ENCODE results near the gene GPR156.
"Not testable (repeated sequence)": the region's sequence is repeated elsewhere in the genome, so short reads cannot be mapped to it uniquely, and the experiment has no call there.

GPR156 gene

DNA sequence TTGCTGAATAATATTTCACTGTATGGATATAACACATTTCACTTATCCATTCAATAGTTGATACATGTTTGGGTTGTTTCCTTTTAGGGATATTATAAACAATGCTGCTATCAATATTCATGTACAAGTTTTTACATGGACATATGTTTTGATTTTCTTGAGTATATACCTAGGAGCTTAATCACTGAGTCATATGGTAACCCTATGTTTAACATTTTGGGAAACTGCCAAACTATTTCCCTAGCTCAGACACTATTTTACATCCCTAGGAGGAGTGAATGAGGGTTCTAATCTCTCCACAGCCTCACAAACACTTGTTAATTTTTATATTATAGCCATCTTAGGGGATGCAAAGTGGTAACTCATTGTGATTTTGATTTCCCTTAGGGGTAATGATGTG is 66.0 kb downstream of the GPR156 start:
- H3K27me3 ChIP-seq (ENCODE audit: control insufficient read depth, insufficient read depth, low read length), result no peaks in the 10 kb centered on the region
- H3K27ac ChIP-seq (ENCODE audit: low read depth, low read length), result no peak overlapping the region
- no peak overlapping the region for H3K9ac ChIP-seq (ENCODE audit: low read depth, low read length)
- H3K36me3 ChIP-seq (ENCODE audit: control insufficient read depth, insufficient read depth, low read length), result no peaks in the 10 kb centered on the region
- no peaks in the 10 kb centered on the region for H3K9me3 ChIP-seq (ENCODE audit: control insufficient read depth, insufficient read depth, low read length)
- H3K4me3 ChIP-seq (ENCODE audit: low read depth, low read length), result no peak overlapping the region
- peaks cover 2% of the 10 kb centered on the region for H3K4me1 ChIP-seq (ENCODE audit: control insufficient read depth, insufficient read depth, low read length)

DNA sequence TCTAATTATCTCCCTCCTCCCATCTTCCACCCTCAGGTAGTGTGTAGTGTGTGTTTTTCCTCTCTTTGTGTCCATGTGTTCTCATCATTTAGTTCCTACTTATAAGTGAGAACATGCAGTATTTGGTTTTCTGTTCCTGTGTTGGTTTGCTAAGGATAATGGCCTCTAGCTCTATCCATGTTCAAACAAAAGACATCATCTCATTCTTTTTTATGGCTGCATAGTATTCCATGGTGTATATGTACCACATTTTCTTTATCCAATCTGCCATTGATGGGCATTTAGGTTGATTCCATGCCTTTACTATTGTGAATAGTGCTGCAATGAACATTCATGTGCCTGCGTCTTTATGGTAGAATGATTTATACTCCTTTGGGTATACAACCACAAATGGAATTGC is 68.4 kb downstream of the GPR156 start:
- H3K4me1 ChIP-seq (ENCODE audit: control insufficient read depth, insufficient read depth, low read length); H3K9me3 ChIP-seq (ENCODE audit: control insufficient read depth, insufficient read depth, low read length); H3K9ac ChIP-seq (ENCODE audit: low read depth, low read length); H3K27ac ChIP-seq (ENCODE audit: low read depth, low read length); H3K27me3 ChIP-seq (ENCODE audit: control insufficient read depth, insufficient read depth, low read length); H3K4me3 ChIP-seq (ENCODE audit: low read depth, low read length); H3K36me3 ChIP-seq (ENCODE audit: control insufficient read depth, insufficient read depth, low read length): not testable (repeated sequence)

GRCh38 chr3:120214176-120214575 is 70.8 kb downstream of the GPR156 start:
- Histone ChIP-seq H3K27ac (ENCODE audit: low read depth, low read length) (no peak overlapping the region), H3K9me3 (ENCODE audit: control insufficient read depth, insufficient read depth, low read length) (no peaks in the 10 kb centered on the region), H3K4me1 (ENCODE audit: control insufficient read depth, insufficient read depth, low read length) (peaks cover 6% of the 10 kb centered on the region), H3K9ac (ENCODE audit: low read depth, low read length) (no peak overlapping the region), H3K27me3 (ENCODE audit: control insufficient read depth, insufficient read depth, low read length) (no peaks in the 10 kb centered on the region), H3K36me3 (ENCODE audit: control insufficient read depth, insufficient read depth, low read length) (no peaks in the 10 kb centered on the region), H3K4me3 (ENCODE audit: low read depth, low read length) (no peak overlapping the region)

- H3K4me3 ChIP-seq (ENCODE audit: low read depth, low read length), result no peak overlapping the region
- no peak overlapping the region for H3K27ac ChIP-seq (ENCODE audit: low read depth, low read length)
- no peak overlapping the region for H3K9ac ChIP-seq (ENCODE audit: low read depth, low read length)
- peaks cover 6% of the 10 kb centered on the region for H3K4me1 ChIP-seq (ENCODE audit: control insufficient read depth, insufficient read depth, low read length)
- H3K9me3 ChIP-seq (ENCODE audit: control insufficient read depth, insufficient read depth, low read length), result no peaks in the 10 kb centered on the region
- H3K27me3 ChIP-seq (ENCODE audit: control insufficient read depth, insufficient read depth, low read length), result no peaks in the 10 kb centered on the region
- no peaks in the 10 kb centered on the region for H3K36me3 ChIP-seq (ENCODE audit: control insufficient read depth, insufficient read depth, low read length)
Measured at GRCh38 chr3:120212505-120212904, 72.5 kb downstream of the GPR156 start.

GRCh38 chr3:120209425-120209824 is 75.6 kb downstream of the GPR156 start:
- H3K27ac ChIP-seq (ENCODE audit: low read depth, low read length), result no peak overlapping the region
- H3K36me3 ChIP-seq (ENCODE audit: control insufficient read depth, insufficient read depth, low read length), result no peaks in the 10 kb centered on the region
- peaks cover 6% of the 10 kb centered on the region for H3K4me1 ChIP-seq (ENCODE audit: control insufficient read depth, insufficient read depth, low read length)
- no peak overlapping the region for H3K4me3 ChIP-seq (ENCODE audit: low read depth, low read length)
- H3K9me3 ChIP-seq (ENCODE audit: control insufficient read depth, insufficient read depth, low read length), result no peaks in the 10 kb centered on the region
- no peak overlapping the region for H3K9ac ChIP-seq (ENCODE audit: low read depth, low read length)
- H3K27me3 ChIP-seq (ENCODE audit: control insufficient read depth, insufficient read depth, low read length), result no peaks in the 10 kb centered on the region

GRCh38 chr3:120204338-120204737 is 80.7 kb downstream of the GPR156 start:
- Histone ChIP-seq H3K27ac (ENCODE audit: low read depth, low read length) (no peak overlapping the region), H3K27me3 (ENCODE audit: control insufficient read depth, insufficient read depth, low read length) (no peaks in the 10 kb centered on the region), H3K9me3 (ENCODE audit: control insufficient read depth, insufficient read depth, low read length) (no peaks in the 10 kb centered on the region), H3K9ac (ENCODE audit: low read depth, low read length) (no peak overlapping the region), H3K4me3 (ENCODE audit: low read depth, low read length) (no peak overlapping the region), H3K4me1 (ENCODE audit: control insufficient read depth, insufficient read depth, low read length) (no peaks in the 10 kb centered on the region), H3K36me3 (ENCODE audit: control insufficient read depth, insufficient read depth, low read length) (no peaks in the 10 kb centered on the region)

GRCh38 chr3:120203621-120204020 is 81.4 kb downstream of the GPR156 start:
- no peaks in the 10 kb centered on the region for H3K36me3 ChIP-seq (ENCODE audit: control insufficient read depth, insufficient read depth, low read length)
- H3K4me1 ChIP-seq (ENCODE audit: control insufficient read depth, insufficient read depth, low read length), result no peaks in the 10 kb centered on the region
- no peak overlapping the region for H3K4me3 ChIP-seq (ENCODE audit: low read depth, low read length)
- H3K27ac ChIP-seq (ENCODE audit: low read depth, low read length), result no peak overlapping the region
- H3K9ac ChIP-seq (ENCODE audit: low read depth, low read length), result no peak overlapping the region
- no peaks in the 10 kb centered on the region for H3K9me3 ChIP-seq (ENCODE audit: control insufficient read depth, insufficient read depth, low read length)
- no peaks in the 10 kb centered on the region for H3K27me3 ChIP-seq (ENCODE audit: control insufficient read depth, insufficient read depth, low read length)

- H3K9ac ChIP-seq (ENCODE audit: low read depth, low read length), result no peak overlapping the region
Measured at GRCh38 chr3:120203016-120203415, 82.0 kb downstream of the GPR156 start.

DNA sequence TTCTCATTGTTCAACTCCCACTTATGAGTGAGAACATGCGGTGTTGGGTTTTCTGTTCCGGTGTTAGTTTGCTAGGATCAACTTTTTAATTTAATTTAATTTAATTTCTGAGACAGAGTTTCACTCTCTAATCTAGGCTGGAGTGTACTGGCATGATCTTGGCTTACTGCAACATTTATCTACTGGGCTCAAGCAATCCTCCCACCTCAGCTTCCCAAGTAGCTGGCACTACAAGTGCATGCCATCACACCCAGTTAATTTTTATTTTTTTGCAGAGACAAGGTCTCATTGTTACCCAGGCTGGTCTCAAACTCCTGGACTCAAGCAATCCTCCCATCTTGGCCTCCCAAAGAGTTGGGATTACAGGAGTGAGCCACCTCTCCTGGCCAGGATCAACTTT is 82.7 kb downstream of the GPR156 start:
- Histone ChIP-seq H3K27me3 (ENCODE audit: control insufficient read depth, insufficient read depth, low read length) (no peaks in the 10 kb centered on the region), H3K4me1 (ENCODE audit: control insufficient read depth, insufficient read depth, low read length) (no peaks in the 10 kb centered on the region), H3K9me3 (ENCODE audit: control insufficient read depth, insufficient read depth, low read length) (no peaks in the 10 kb centered on the region), H3K36me3 (ENCODE audit: control insufficient read depth, insufficient read depth, low read length) (no peaks in the 10 kb centered on the region), H3K4me3 (ENCODE audit: low read depth, low read length) (no peak overlapping the region), H3K27ac (ENCODE audit: low read depth, low read length) (no peak overlapping the region), H3K9ac (ENCODE audit: low read depth, low read length) (no peak overlapping the region)

More at GRCh38 chr3:120203016-120203415, 82.0 kb downstream of the GPR156 start:
- Histone ChIP-seq H3K4me1 (ENCODE audit: control insufficient read depth, insufficient read depth, low read length) (no peaks in the 10 kb centered on the region), H3K27me3 (ENCODE audit: control insufficient read depth, insufficient read depth, low read length) (no peaks in the 10 kb centered on the region), H3K4me3 (ENCODE audit: low read depth, low read length) (no peak overlapping the region), H3K27ac (ENCODE audit: low read depth, low read length) (no peak overlapping the region), H3K36me3 (ENCODE audit: control insufficient read depth, insufficient read depth, low read length) (no peaks in the 10 kb centered on the region), H3K9me3 (ENCODE audit: control insufficient read depth, insufficient read depth, low read length) (no peaks in the 10 kb centered on the region)

GRCh38 chr3:120200493-120201235 is 84.4 kb downstream of the GPR156 start:
- no peaks in the 10 kb centered on the region for H3K36me3 ChIP-seq (ENCODE audit: control insufficient read depth, insufficient read depth, low read length)
- H3K4me1 ChIP-seq (ENCODE audit: control insufficient read depth, insufficient read depth, low read length), result 0 out of 2 replicates have a peak, but pooled peaks cover 5% of the 10 kb centered on the region
- no peaks in the 10 kb centered on the region for H3K9me3 ChIP-seq (ENCODE audit: control insufficient read depth, insufficient read depth, low read length)
- H3K4me3 ChIP-seq (ENCODE audit: low read depth, low read length), result no peak overlapping the region
- H3K27ac ChIP-seq (ENCODE audit: low read depth, low read length), result no peak overlapping the region
- H3K9ac ChIP-seq (ENCODE audit: low read depth, low read length), result no peak overlapping the region
- no peaks in the 10 kb centered on the region for H3K27me3 ChIP-seq (ENCODE audit: control insufficient read depth, insufficient read depth, low read length)

GRCh38 chr3:120198305-120198878 is 86.6 kb downstream of the GPR156 start:
- no peaks in the 10 kb centered on the region for H3K9me3 ChIP-seq (ENCODE audit: control insufficient read depth, insufficient read depth, low read length)
- no peaks in the 10 kb centered on the region for H3K36me3 ChIP-seq (ENCODE audit: control insufficient read depth, insufficient read depth, low read length)
- no peak overlapping the region for H3K4me3 ChIP-seq (ENCODE audit: low read depth, low read length)
- H3K9ac ChIP-seq (ENCODE audit: low read depth, low read length), result no peak overlapping the region
- no peaks in the 10 kb centered on the region for H3K27me3 ChIP-seq (ENCODE audit: control insufficient read depth, insufficient read depth, low read length)
- H3K27ac ChIP-seq (ENCODE audit: low read depth, low read length), result no peak overlapping the region
- H3K4me1 ChIP-seq (ENCODE audit: control insufficient read depth, insufficient read depth, low read length), result 0 out of 2 replicates have a peak, but pooled peaks cover 5% of the 10 kb centered on the region

Measured in HUES48 (cell line).